CD4-positive, CD25-positive, alpha-beta regulatory T cell (primary cell): ENCODE results near the gene MCTP1. TPM values are rescaled to one million over a fixed set of nuclear protein-coding genes. Genes with fewer than 3 reads are reported as not detected.

Experiments
- ATAC-seq, 2 donors: fragments of 150-1000 bp; cut with Tn5 transposase; one replicate each; pipeline ENCODE4 v1.10.0; 2021; ENCODE audit warnings: low read depth in 2 of 2, moderate number of reproducible peaks in 2 of 2, moderate library complexity in 1 of 2
- DNase-seq, 3 donors: peaks; one replicate each; pipeline versions ENCODE4 v3.0.0 to v3.0.0-alpha.2; 2012 to 2022; ENCODE audit warnings: mixed read lengths in 1 of 3
- H3K27ac ChIP-seq: one replicate; pipeline ENCODE4 v1.7.0; 2013; ENCODE audit warnings: mild to moderate bottlenecking, low read length; ENCODE audit not compliant: insufficient read depth, poor library complexity, severe bottlenecking
- H3K27me3 ChIP-seq: one replicate; pipeline ENCODE4 v1.7.0; 2013; ENCODE audit warnings: low read length; ENCODE audit not compliant: control insufficient read depth, insufficient read depth
- H3K36me3 ChIP-seq: one replicate; pipeline ENCODE4 v1.7.0; 2013; ENCODE audit warnings: mild to moderate bottlenecking, low read length, moderate library complexity; ENCODE audit not compliant: control insufficient read depth, insufficient read depth
- H3K4me1 ChIP-seq: 2 replicates; pipeline ENCODE4 v1.7.0; 2013; ENCODE audit warnings: mild to moderate bottlenecking, low read length; ENCODE audit not compliant: insufficient read depth, control insufficient read depth, poor library complexity, severe bottlenecking
- H3K4me3 ChIP-seq: one replicate; pipeline ENCODE4 v1.7.0; 2013; ENCODE audit warnings: low read depth, mild to moderate bottlenecking, low read length, moderate library complexity
- H3K9me3 ChIP-seq, 2 experiments: 1 replicate in 1 of 2; 2 replicates in 1 of 2; pipeline ENCODE4 v1.7.0; 2013; ENCODE audit warnings: low read length in 2 of 2, mild to moderate bottlenecking in 1 of 2, moderate library complexity in 1 of 2; ENCODE audit not compliant: control insufficient read depth in 2 of 2
- H3K27ac Mint-ChIP-seq, 3 donors: one replicate each; pipeline ENCODE4 v1.8.0; 2020 to 2022; ENCODE audit warnings: mild to moderate bottlenecking in 3 of 3, mixed read lengths in 3 of 3, moderate library complexity in 2 of 3
- H3K27me3 Mint-ChIP-seq: one replicate; pipeline ENCODE4 v1.8.0; 2022; ENCODE audit warnings: mild to moderate bottlenecking, mixed read lengths
- H3K36me3 Mint-ChIP-seq: one replicate; pipeline ENCODE4 v1.8.0; 2020; ENCODE audit warnings: mixed read lengths
- H3K4me1 Mint-ChIP-seq, 4 donors: one replicate each; pipeline ENCODE4 v1.8.0; 2020 to 2022; ENCODE audit warnings: mixed read lengths in 4 of 4, mild to moderate bottlenecking in 1 of 4
- H3K4me3 Mint-ChIP-seq, 4 donors: one replicate each; pipeline ENCODE4 v1.8.0; 2020 to 2022; ENCODE audit warnings: mild to moderate bottlenecking in 4 of 4, mixed read lengths in 4 of 4, moderate library complexity in 3 of 4
- H3K9me3 Mint-ChIP-seq, 7 donors: one replicate each; pipeline ENCODE4 v1.8.0; 2020 to 2022; ENCODE audit warnings: mixed read lengths in 7 of 7, mild to moderate bottlenecking in 3 of 7, moderate library complexity in 2 of 7
- polyA plus RNA-seq, 4 donors: library from polyadenylated mRNA; unstranded; fragments of 300-500 nt; fragmentation: Illumina TruSeq; gene quantifications; one replicate each; pipeline ENCODE4 v1.2.3, GENCODE V29; 2021
- total RNA-seq: library from RNA; stranded (reverse); gene quantifications from one replicate; pipeline ENCODE4 v1.2.3, GENCODE V29; 2022

MCTP1 gene
- total and polyA plus RNA-seq, 5 donors from 2014 or later = 0.24 to 2.9 (median 0.76) TPM

DNA sequence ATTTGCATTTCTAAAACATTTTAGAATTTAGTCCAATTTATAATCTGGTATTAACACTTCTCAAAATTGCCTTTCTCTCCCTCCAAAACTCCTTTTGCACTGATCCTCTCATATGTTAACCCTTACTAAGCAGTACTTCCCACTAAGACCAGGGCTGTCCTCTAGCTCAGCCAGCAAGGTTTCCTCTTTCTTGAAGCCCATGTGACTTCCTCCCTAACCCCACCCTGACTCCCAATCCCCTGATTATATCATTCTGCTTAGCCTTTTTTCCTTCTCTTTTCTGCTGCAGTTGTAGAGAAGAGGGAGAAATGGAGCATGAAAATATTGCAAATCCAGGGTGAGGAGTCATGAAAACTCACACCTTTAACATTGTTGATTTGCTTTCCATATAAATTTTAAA is 241.7 kb downstream of the MCTP1 start:
- no peaks in the 10 kb centered on the region for H3K36me3 ChIP-seq
- no peak overlapping the region for H3K27ac ChIP-seq
- no peaks in the 10 kb centered on the region for H3K27me3 ChIP-seq
- Mint-ChIP-seq H3K27ac (no peak overlapping the region), H3K9me3 (peaks cover 0 to 4% (median 0%) of the 10 kb centered on the region in 7 donors), H3K4me1 (no peaks in the 10 kb centered on the region), H3K36me3 (no peaks in the 10 kb centered on the region), H3K27me3 (no peaks in the 10 kb centered on the region), H3K4me3 (no peak overlapping the region)
- H3K9me3 ChIP-seq = no peaks in the 10 kb centered on the region
- no peaks in the 10 kb centered on the region for H3K4me1 ChIP-seq
- DNase-seq (no peak), ATAC-seq (no peak)
- no peak overlapping the region for H3K4me3 ChIP-seq

DNA sequence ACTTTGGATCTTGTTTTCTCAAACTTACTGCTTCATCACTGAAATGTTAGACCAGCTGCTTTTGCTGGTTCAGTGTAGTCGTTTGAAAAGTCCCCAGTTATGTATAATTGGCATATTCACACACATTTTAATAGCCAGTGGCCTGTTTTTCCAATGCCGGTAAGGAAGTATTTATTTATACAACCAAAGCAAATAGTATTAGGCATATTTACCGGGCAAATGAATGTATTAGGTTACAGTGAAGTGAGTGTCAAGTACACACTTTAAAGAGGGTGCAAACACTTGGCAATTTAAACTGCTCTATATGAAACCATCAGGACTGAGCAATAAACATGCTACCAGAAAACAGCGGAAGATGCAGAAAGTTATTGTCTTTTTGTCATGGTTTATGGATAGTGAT is 242.9 kb downstream of the MCTP1 start:
- Histone ChIP-seq H3K9me3 (no peaks in the 10 kb centered on the region), H3K27me3 (no peaks in the 10 kb centered on the region), H3K4me1 (no peaks in the 10 kb centered on the region), H3K4me3 (no peak overlapping the region), H3K27ac (no peak overlapping the region), H3K36me3 (no peaks in the 10 kb centered on the region)
- Mint-ChIP-seq H3K4me1 (no peaks in the 10 kb centered on the region), H3K27ac (no peak overlapping the region), H3K4me3 (no peak overlapping the region), H3K27me3 (no peaks in the 10 kb centered on the region), H3K9me3 (peaks cover 0 to 4% (median 0%) of the 10 kb centered on the region in 7 donors), H3K36me3 (no peaks in the 10 kb centered on the region)
- DNase-seq (no peak), ATAC-seq (no peak)

DNA sequence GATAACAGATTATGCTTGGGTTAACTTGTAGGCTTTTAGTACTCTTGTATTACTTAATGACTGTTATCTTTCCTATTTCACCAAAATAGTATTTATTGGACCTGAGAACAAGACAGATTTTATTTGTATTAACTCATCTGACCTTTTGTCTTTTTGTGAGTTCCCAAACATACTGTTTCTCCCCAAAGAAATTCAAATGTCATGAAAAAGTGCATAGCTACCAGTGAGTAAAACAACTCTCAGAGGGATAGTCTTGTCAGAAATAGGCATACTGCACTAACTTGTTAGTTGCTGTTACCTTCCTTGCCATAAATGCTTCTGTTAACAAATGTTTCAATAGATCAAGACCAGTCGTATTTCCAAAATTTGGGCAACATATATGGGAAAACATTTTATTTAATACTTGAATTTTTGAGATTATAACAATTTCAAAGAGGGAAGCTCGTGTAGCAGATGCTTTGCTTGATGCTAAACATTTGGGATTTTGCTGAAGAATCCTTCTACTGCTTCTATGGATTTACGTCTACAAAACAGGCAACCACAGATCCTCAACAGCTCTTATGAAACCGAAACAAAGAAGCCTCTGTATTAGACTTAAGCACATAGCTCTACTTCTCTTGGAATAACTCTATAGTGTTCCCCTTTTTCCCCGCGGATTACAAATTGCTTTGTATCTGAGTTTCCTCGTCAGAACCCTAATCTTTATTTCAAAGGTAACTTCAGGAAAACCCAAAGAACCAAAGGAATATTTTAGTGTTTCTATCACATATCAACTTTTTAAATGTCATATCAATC is 248.8 kb downstream of the MCTP1 start:
- Histone ChIP-seq H3K27me3 (no peaks in the 10 kb centered on the region), H3K4me3 (no peak overlapping the region), H3K36me3 (no peaks in the 10 kb centered on the region), H3K27ac (no peak overlapping the region), H3K9me3 (no peaks in the 10 kb centered on the region), H3K4me1 (no peaks in the 10 kb centered on the region)
- ATAC-seq = no peak
- H3K36me3 Mint-ChIP-seq = no peaks in the 10 kb centered on the region
- H3K9me3 Mint-ChIP-seq = peaks cover 0 to 10% (median 3%) of the 10 kb centered on the region in 7 donors
- H3K4me1 Mint-ChIP-seq = no peaks in the 10 kb centered on the region
- H3K27ac Mint-ChIP-seq = no peak overlapping the region
- no peak overlapping the region for H3K4me3 Mint-ChIP-seq
- H3K27me3 Mint-ChIP-seq = no peaks in the 10 kb centered on the region
- no peak for DNase-seq

DNA sequence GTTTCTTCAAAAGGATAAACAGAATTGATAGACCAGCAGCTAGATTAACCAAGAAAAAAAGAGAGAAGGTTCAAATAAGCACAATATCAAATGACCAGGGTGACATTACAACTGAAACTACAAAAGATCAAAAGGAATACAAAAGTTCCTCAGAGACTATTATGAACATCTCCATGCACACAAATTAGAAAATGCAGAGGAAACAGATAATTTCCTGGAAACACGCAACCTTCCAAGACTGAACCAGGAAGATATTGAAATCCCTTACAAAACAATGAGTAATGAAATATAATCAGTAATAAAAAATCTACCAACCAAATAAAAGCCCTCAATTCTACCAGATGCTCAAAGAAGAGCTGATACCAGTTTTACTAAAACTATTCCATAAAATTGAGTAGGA is 252.1 kb downstream of the MCTP1 start:
- Histone ChIP-seq H3K4me1 (no peaks in the 10 kb centered on the region), H3K27ac (no peak overlapping the region), H3K27me3 (no peaks in the 10 kb centered on the region), H3K9me3 (no peaks in the 10 kb centered on the region), H3K4me3 (no peak overlapping the region), H3K36me3 (no peaks in the 10 kb centered on the region)
- peaks cover 0 to 10% (median 2%) of the 10 kb centered on the region in 7 donors for H3K9me3 Mint-ChIP-seq
- no peaks in the 10 kb centered on the region for H3K4me1 Mint-ChIP-seq
- H3K4me3 Mint-ChIP-seq = no peak overlapping the region
- H3K27me3 Mint-ChIP-seq = no peaks in the 10 kb centered on the region
- DNase-seq = no peak
- H3K27ac Mint-ChIP-seq = peak overlapping the region in 1 of 3 donors; percentile 62
- no peaks in the 10 kb centered on the region for H3K36me3 Mint-ChIP-seq
- ATAC-seq = no peak

DNA sequence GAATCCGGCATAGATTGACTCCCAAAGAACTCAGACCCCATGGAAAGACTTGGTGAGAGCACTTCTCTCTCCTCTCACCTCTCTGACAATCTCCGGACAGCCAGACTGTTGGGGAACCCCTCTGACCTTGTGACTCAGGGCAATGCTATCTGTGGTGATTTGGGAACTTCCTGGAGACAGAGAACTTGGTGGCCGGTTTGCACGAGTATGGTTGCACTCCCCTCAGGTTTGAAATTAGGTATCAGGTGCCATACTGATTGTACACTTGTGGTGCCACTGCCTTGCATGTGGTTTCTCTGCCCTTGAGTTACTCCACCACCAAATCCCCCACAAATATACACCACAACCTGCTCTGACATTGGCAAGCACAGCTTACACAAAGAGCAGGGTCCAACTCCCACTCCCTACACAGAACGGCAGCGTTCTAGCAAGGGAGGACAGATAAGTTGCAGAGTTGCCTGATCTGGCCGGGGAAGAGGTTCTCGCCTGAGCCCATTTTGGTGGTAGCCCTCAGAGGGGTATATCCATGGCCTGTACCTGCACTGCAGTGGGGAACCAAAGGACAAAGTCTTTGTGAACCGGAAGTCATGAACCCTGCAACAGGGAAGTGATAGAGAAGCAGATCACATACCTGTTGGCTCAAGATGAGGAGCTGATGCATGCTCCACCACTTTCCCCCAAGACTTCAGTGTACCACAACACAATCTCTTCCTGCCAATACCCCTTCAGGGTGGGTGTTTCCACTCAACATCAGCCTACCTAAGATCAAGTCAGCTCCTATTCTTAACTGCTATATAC is 255.1 kb downstream of the MCTP1 start:
- H3K4me1 Mint-ChIP-seq = no peaks in the 10 kb centered on the region
- no peaks in the 10 kb centered on the region for H3K4me1 ChIP-seq
- H3K27me3 Mint-ChIP-seq = no peaks in the 10 kb centered on the region
- H3K27ac ChIP-seq = no peak overlapping the region
- H3K9me3 Mint-ChIP-seq = peaks cover 0 to 10% (median 2%) of the 10 kb centered on the region in 7 donors
- no peaks in the 10 kb centered on the region for H3K36me3 Mint-ChIP-seq
- H3K27ac Mint-ChIP-seq = no peak overlapping the region
- H3K4me3 ChIP-seq = no peak overlapping the region
- no peak overlapping the region for H3K4me3 Mint-ChIP-seq
- ATAC-seq (no peak), DNase-seq (no peak)
- H3K9me3 ChIP-seq = no peaks in the 10 kb centered on the region
- H3K27me3 ChIP-seq = no peaks in the 10 kb centered on the region
- no peaks in the 10 kb centered on the region for H3K36me3 ChIP-seq

DNA sequence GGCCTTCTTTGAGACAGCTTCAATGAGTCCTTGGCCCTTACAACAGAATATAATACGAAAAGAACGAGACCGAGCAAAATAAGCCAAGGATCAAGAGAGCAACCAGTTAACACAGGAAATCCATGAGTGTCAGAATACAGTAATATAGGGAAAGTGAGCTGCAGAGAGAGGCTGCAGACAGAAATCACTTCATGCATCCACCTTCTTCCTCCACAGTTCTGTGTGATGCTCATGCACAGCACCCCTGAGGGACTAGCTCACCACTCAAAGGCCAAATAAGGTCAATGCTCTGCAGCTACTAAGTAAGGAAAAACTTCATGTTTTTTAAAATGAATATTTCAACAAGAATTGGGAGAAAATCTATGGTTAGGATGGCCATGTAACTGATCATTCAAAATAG is 257.1 kb downstream of the MCTP1 start:
- Mint-ChIP-seq H3K9me3 (peaks cover 0 to 6% (median 2%) of the 10 kb centered on the region in 7 donors), H3K36me3 (no peaks in the 10 kb centered on the region), H3K27me3 (no peaks in the 10 kb centered on the region), H3K4me1 (no peaks in the 10 kb centered on the region), H3K27ac (no peak overlapping the region), H3K4me3 (no peak overlapping the region)
- Histone ChIP-seq H3K36me3 (no peaks in the 10 kb centered on the region), H3K4me3 (no peak overlapping the region), H3K9me3 (no peaks in the 10 kb centered on the region), H3K4me1 (no peaks in the 10 kb centered on the region), H3K27me3 (no peaks in the 10 kb centered on the region), H3K27ac (no peak overlapping the region)
- ATAC-seq (no peak), DNase-seq (no peak)

DNA sequence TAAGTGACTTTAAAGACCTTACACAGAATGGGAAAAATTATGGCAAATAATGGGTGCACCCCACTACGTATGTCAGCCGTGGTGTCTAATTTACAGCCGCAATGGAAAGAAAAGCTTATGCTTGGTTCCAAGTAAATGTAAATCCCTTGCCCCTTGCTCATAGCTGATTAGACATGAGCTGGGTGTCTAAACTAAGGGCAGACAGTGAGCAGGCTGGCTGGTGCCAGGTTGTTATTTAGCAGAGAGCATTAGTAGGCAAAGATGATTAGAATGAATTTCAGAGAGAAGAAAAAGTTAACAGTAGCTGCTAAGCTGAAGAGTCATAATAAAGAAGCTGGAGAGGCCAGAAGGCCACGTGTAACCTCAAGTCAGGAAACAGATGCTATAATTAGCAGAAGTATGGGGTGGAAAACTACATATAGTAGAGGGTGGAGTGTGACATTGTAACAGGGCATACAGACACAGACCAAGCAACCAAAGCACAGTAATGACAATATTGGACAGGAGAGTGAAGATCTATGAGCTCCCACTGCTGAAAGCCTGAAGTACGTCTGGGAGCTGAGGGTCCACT is 257.7 kb downstream of the MCTP1 start:
- H3K4me3 Mint-ChIP-seq = no peak overlapping the region
- ATAC-seq (no peak), DNase-seq (no peak)
- H3K36me3 Mint-ChIP-seq = no peaks in the 10 kb centered on the region
- H3K27me3 Mint-ChIP-seq = no peaks in the 10 kb centered on the region
- no peak overlapping the region for H3K27ac ChIP-seq
- H3K27ac Mint-ChIP-seq = no peak overlapping the region
- no peaks in the 10 kb centered on the region for H3K9me3 ChIP-seq
- H3K4me1 ChIP-seq = no peaks in the 10 kb centered on the region
- no peaks in the 10 kb centered on the region for H3K4me1 Mint-ChIP-seq
- H3K4me3 ChIP-seq = no peak overlapping the region
- no peaks in the 10 kb centered on the region for H3K27me3 ChIP-seq
- peaks cover 0 to 7% (median 0%) of the 10 kb centered on the region in 7 donors for H3K9me3 Mint-ChIP-seq
- no peaks in the 10 kb centered on the region for H3K36me3 ChIP-seq
